Glomerular endothelial cell (primary cell): ENCODE measurements around the gene LRP1B. TPM values are rescaled to one million over a fixed set of nuclear protein-coding genes. Genes with fewer than 3 reads are reported as not detected.
"Not testable (repeated sequence)": the region's sequence is repeated elsewhere in the genome, so short reads cannot be mapped to it uniquely, and the experiment has no call there.

Source experiments
- DNase-seq: peaks from one replicate; pipeline ENCODE4 v3.0.0-alpha.2; 2011; ENCODE audit warnings: low read depth, low spot score; ENCODE audit errors: extremely low read depth
- total RNA-seq: library from RNA; depleted of rRNA; stranded (reverse); fragments of >200 nt; gene quantifications from 2 replicates; pipeline ENCODE4 v1.2.3, GENCODE V29; 2015

LRP1B gene
- total RNA-seq, 1 donor from 2014 or later = not detected

DNA sequence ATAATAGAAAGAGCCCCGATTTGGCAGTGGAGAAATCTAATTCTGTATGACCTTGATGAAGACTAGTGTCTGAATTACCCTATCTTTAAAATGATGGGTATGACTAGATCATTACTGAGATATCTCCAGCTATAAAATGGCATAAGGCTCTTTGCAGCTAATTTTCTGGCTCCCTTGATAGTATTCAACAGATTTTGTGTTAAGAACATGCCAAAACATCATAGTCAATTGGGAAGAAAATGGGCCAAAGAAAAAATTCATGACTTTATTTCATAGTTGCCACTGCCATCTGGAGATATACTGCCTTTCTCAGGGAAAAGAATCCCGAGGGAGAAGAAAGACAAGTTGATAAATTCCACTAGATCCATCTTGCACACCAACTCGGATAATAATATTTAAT, 1618.7 kb downstream of the LRP1B start:
- no peak for DNase-seq

DNA sequence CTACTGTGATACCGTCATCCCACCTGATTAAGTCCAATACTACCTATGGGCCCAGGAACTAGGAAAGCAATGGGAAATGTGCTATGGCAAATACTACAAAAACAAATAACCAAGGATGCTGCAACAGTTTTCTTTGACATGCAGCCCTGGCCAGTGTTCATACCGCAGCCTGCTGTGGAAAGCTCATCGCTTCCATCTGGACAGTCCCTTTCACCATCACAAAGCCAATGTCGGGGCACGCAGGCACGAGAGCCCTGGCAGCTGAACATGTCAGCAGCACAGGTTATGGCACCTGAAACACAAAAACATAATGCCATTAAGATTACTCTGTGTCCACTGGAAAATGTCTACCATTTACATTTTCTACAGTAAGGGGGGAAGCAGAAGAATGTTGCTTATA, 1621.1 kb downstream of the LRP1B start:
- no peak for DNase-seq

GRCh38 chr2:140508756-140509155, 1622.1 kb downstream of the LRP1B start:
- DNase-seq = no peak

GRCh38 chr2:140506606-140507005, 1624.2 kb downstream of the LRP1B start:
- no peak for DNase-seq

- no peak for DNase-seq
Measured at GRCh38 chr2:140504601-140505000, 1626.2 kb downstream of the LRP1B start.

GRCh38 chr2:140502951-140503630, 1627.7 kb downstream of the LRP1B start:
- peak; percentile 20 for DNase-seq

DNA sequence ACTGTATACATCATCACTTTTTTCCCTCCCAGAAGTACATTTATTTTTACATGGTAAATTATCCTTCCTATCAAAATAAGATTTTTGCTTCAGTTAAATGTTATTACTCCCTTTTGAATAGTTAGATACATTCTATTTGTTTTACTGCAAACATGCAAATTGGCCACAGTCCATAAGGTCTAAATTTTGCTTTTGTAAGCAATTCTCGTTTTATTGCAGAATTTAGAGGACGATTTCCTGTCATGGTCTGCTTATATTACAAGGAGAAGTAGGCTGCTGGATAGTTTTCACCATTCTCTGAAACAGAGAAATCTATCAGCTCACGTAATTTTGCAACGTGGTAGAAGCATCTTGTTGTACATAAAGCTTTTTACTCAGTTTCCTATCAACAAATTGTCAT, 1632.5 kb downstream of the LRP1B start:
- DNase-seq = no peak

GRCh38 chr2:140496714-140497113, 1634.1 kb downstream of the LRP1B start:
- DNase-seq = no peak

GRCh38 chr2:140491876-140492275, 1638.9 kb downstream of the LRP1B start:
- DNase-seq = no peak

DNA sequence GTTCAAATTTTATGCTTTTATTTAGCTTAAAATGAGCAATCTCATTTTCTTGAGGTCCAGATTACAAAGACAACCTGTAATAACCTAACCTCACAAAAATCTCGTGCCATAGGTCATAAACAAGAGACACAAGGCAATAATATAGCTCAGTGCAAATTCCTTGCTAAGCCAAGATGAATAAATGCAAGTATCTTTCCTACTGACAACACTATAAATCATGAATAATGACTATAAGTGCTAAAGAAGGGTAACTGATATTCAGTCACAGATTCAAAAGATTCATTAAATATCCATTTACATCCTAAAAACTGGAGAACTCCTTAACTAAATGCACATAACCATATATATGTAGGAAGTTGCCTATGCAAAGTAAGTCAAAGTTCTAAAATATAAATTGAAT, 1641.6 kb downstream of the LRP1B start:
- DNase-seq = no peak

- no peak for DNase-seq
Measured at GRCh38 chr2:140481136-140481535, 1649.7 kb downstream of the LRP1B start.

DNA sequence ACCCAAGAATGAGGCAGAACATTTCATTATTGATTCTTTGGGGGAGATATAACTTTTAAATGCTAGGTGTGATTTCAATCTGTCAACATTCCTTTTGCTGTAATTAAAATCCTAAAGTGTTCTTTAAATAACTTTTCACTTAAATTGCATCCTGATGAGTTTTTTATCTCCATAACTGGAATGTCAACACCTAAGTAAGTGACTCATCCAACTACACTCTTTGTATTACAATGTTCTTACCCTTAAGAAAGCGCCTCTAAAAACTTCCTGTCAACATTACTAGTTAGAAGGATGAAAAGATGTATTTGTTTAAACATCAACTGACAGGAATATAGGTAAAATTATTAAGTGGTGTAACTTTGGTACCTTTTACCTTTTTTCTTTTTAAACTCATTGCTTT, 1657.0 kb downstream of the LRP1B start:
- no peak for DNase-seq

GRCh38 chr2:140472676-140473075, 1658.1 kb downstream of the LRP1B start:
- no peak for DNase-seq

DNA sequence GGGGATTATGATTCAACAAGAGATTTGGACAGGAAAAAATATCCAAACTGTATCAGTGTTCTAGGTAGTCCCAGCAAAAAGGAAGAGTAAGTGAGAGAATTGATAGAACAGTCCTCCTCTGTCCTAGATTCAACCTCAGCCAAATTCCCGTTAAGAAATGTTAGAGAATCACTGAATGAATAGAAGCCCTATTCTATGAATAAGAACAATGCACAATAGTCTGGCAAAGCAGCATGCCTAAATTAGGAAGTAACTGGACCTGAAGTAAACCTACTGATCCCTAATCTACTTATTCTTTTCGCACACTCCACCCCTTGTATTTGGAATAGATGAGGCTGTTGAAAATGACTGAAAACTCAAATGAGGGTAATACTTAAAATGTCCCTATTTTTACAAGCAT, 1665.5 kb downstream of the LRP1B start:
- DNase-seq = no peak

- no peak for DNase-seq
Measured at GRCh38 chr2:140462990-140463389, 1667.8 kb downstream of the LRP1B start.

DNA sequence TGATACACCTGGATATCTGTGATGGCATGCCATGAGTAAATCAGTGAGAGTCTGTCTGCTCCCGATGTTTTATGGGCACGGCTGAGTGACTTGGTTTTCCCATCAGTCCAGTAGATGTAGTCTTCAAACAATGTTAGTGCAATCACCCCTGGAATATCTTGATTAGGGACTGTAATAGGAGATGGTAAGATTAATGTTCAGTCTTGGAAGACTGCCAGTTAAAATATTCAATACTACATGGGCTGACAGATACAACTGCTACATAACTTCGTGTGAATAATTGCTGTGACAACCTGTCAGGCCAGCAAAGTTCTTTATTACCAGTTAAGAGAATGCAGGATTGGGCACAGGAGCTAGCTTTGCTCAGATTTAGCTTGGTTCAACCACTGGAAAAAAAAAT, 1673.3 kb downstream of the LRP1B start:
- DNase-seq = no peak

DNA sequence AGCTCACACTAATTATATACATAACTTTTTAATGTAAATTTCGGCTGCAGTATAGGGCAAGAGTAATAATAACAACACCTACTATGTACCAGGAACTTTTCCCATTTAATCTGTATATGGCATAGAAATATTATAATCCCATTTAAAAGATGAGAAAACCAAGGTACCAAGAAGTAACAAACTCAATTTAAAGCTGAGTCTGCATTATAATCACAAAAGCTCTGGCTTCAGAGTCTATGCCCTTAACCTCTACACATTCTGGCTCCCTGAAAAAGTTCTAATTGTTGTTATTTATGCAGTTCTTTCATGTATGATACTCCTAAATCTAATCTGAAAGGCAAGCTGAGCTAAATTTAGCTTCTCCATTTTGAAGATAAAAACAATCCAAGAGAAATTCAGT, 1675.5 kb downstream of the LRP1B start:
- DNase-seq = no peak

DNA sequence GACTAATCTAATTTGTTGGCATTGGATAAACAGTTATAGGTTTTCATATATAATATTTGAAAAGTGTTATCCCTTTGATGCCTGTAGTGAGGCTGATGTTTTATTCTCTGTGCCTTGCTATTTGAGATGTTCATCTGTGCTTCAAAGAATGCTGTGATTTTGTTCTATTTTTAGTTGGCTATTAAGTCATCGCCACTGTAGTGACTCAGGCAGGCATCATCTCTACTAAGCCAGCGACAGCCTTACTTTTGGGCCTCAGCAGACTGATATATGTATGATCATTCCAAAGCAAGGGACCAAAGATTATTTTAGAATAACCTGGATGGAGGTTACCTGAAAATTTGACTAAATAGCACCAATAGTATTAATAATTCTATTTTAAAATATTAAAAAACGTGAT, 1676.1 kb downstream of the LRP1B start:
- DNase-seq = peak; percentile 9

- DNase-seq = no peak
Measured at GRCh38 chr2:140451324-140451723, 1679.5 kb downstream of the LRP1B start.

- no peak for DNase-seq
Measured at GRCh38 chr2:140442319-140442718, 1688.5 kb downstream of the LRP1B start.

GRCh38 chr2:140440815-140441214, 1690.0 kb downstream of the LRP1B start:
- no peak for DNase-seq

DNA sequence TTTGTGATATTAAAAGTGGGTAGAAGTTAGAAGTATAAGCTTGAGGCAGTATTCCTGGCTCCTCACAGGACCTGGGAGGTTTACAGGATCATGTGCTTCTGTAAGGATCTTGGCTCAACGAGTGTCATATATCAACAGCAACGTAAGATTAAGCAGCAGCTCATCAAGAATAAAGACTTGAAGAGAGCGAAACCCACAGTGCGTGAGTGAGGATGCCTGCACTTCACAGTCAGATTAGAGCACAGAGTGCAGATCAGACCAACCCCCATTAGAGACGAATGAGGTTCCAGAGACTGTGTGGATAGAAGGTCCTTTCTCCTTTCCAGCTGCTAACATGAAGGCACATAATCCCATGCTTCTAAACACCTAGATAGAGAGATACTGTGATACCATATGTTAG, 1693.9 kb downstream of the LRP1B start:
- no peak for DNase-seq

DNA sequence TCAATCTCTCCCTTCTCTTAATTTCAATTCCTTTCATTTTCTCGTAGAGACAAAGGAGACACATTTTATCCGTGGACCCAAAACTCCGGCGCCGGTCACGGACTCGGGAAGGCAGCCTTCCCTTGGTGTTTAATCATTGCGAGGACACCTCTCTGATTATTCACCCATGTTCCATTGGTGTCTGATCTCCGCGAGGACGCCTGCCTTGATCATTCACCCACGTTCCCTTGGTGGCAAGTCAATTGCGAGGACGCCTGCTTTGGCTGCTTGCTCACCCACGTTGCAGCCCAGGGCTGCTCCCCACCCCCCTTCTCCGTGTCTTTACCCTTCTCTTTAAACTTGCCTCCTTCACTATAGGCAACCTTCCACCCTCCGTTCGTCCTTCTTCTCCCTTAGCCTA, 1703.8 kb downstream of the LRP1B start:
- DNase-seq = not testable (repeated sequence)
